Breast epithelium (tissue), 4 donors: ENCODE results near the gene ACSL3. TPM values are rescaled to one million over a fixed set of nuclear protein-coding genes. Genes with fewer than 3 reads are reported as not detected.
"Not testable (repeated sequence)": the region's sequence is repeated elsewhere in the genome, so short reads cannot be mapped to it uniquely, and the experiment has no call there.

Experiments
- DNase-seq, 2 donors: peaks; one replicate each; pipeline ENCODE4 v3.0.0-alpha.2; 2019; ENCODE audit warnings: low spot score in 2 of 2
- H3K27ac ChIP-seq, 2 donors: fragments of 200-600 bp; sonication (generic) in 1 of 2; one replicate each; pipeline ENCODE4 v1.5.1; 2016 to 2019; ENCODE audit warnings: mild to moderate bottlenecking in 1 of 2
- H3K27me3 ChIP-seq, 2 donors: fragments of 200-600 bp; sonication (generic) in 1 of 2; one replicate each; pipeline versions ENCODE4 v1.5.1 to v1.6.0; 2017 to 2019; ENCODE audit warnings: control low read depth in 1 of 2, mild to moderate bottlenecking in 1 of 2
- H3K36me3 ChIP-seq: fragments of 200-600 bp; one replicate; pipeline ENCODE4 v1.5.1; 2019
- H3K4me1 ChIP-seq, 2 donors: fragments of 200-600 bp; sonication (generic); one replicate each; pipeline ENCODE4 v1.5.1; 2016 to 2019; ENCODE audit warnings: control low read depth in 1 of 2
- H3K4me3 ChIP-seq, 3 donors: fragments of 200-600 bp; sonication (generic); 1 replicate in 2 of 3; 2 replicates in 1 of 3; pipeline ENCODE4 v1.5.1; 2016 to 2019; ENCODE audit warnings: mild to moderate bottlenecking in 3 of 3, moderate library complexity in 2 of 3
- H3K9me3 ChIP-seq, 2 donors: fragments of 200-600 bp; sonication (generic) in 1 of 2; one replicate each; pipeline ENCODE4 v1.5.1; 2016 to 2019; ENCODE audit warnings: control low read depth in 1 of 2
- POLR2A ChIP-seq: fragments of 450-650 bp; IDR thresholded peaks from one replicate; pipeline ENCODE4 v1.6.1; 2016; ENCODE audit warnings: antibody characterized with exemption, mild to moderate bottlenecking, moderate library complexity
- POLR2AphosphoS5 ChIP-seq, 3 donors: sonication (generic); formaldehyde crosslinking; IDR thresholded peaks; one replicate each; pipeline ENCODE4 v1.6.1; 2017; ENCODE audit warnings: antibody characterized with exemption in 3 of 3
- intact Hi-C: fragments of 100-400 bp; cut with DNase I; formaldehyde crosslinking; loops from one replicate; pipeline ENCODE4 v1.15.1; 2023; ENCODE audit warnings: low total_unique reads
- total RNA-seq, 3 donors: library from RNA; depleted of rRNA; stranded (reverse); fragments of >200 nt; gene quantifications; one replicate each; pipeline ENCODE4 v1.1.0, GENCODE V29; 2016
- TF ChIP-seq, protein P1 (sequence below), 3 donors: fragments of 450-650 bp; IDR thresholded peaks; one replicate each; pipeline ENCODE4 v1.5.1; 2016 to 2017; ENCODE audit warnings: antibody characterized with exemption in 3 of 3, mild to moderate bottlenecking in 3 of 3, moderate library complexity in 3 of 3

The ACSL3 gene
- total RNA-seq, 3 donors from 2014 or later: 50.9 to 115 (median 74.4) TPM

DNA sequence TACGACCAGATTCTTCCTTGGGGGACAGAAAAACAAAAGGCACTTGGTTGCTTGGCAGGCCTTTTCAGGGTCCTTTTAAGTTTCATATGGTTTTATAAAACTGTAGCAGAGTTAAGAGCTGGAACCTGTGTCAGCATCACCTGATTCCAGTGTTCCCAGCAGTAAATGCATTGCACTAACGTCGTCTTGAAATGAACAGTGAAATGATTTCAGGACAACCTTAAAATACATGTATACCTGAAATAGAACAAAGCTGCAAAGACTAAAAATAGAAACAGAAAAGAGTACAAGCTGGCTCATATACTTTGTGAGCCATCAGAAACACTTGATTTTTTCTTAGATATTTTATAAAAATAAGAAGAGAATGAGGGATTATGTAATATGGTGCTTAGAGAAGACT is 51.9 kb downstream of the ACSL3 start:
- TF ChIP-seq, protein P1, sequence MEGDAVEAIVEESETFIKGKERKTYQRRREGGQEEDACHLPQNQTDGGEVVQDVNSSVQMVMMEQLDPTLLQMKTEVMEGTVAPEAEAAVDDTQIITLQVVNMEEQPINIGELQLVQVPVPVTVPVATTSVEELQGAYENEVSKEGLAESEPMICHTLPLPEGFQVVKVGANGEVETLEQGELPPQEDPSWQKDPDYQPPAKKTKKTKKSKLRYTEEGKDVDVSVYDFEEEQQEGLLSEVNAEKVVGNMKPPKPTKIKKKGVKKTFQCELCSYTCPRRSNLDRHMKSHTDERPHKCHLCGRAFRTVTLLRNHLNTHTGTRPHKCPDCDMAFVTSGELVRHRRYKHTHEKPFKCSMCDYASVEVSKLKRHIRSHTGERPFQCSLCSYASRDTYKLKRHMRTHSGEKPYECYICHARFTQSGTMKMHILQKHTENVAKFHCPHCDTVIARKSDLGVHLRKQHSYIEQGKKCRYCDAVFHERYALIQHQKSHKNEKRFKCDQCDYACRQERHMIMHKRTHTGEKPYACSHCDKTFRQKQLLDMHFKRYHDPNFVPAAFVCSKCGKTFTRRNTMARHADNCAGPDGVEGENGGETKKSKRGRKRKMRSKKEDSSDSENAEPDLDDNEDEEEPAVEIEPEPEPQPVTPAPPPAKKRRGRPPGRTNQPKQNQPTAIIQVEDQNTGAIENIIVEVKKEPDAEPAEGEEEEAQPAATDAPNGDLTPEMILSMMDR (IDR thresholded peaks at IDR 0.05): no peak
- TF ChIP-seq POLR2A (no peak), POLR2AphosphoS5 (IDR thresholded peaks at IDR 0.05) (no peak)
- Histone ChIP-seq H3K36me3 (no peaks in the 10 kb centered on the region), H3K27ac (no peak overlapping the region), H3K27me3 (no peaks in the 10 kb centered on the region), H3K4me3 (no peak overlapping the region), H3K9me3 (no peaks in the 10 kb centered on the region), H3K4me1 (no peaks in the 10 kb centered on the region)
- intact Hi-C loops: no loop called here
- no peak for DNase-seq

DNA sequence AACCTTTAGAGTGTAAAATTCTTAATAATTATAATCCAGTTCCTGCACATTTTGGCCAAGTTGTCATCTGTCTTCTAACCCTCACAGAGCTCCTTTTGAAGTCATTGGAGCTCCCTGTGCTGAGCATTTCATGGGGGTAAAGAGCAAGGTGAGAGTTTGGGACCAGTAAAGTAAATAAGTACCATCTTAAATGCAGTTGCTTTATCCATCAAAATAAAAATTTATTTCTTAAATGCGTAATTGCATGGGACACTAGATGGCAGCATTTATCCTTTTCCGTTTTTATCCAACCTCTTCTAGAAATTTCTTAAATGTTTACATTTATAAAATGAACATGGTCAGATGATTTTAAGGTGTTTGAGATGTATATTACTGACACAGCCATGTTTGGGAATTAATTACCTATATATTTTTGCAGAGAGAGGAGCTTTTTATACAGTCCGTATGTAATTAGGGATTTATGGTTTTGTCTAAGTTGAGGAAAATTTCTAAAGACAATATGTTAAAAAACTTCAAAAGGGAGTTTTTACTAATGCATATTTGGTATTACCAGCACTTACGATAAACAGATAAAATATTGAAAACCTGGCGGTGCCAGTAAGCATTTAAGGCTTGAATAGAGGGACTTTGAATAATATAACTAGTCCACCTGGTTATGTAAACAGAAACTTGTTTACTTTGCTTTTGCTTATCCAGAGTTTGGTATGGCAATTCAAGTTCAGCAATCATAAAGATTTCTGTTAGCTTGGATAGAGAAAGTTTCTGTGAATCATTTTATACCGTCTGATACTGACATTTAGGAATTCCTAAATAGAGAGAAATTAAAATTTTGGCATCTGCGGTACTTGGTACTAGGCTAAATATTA is 54.5 kb downstream of the ACSL3 start:
- H3K27me3 ChIP-seq: no peaks in the 10 kb centered on the region
- no peaks in the 10 kb centered on the region for H3K4me1 ChIP-seq
- no peak for DNase-seq
- H3K9me3 ChIP-seq: no peaks in the 10 kb centered on the region
- no peak overlapping the region for H3K27ac ChIP-seq
- no peaks in the 10 kb centered on the region for H3K36me3 ChIP-seq
- H3K4me3 ChIP-seq: no peak overlapping the region
- no peak for TF ChIP-seq POLR2AphosphoS5 (IDR thresholded peaks at IDR 0.05)
- TF ChIP-seq, protein P1 (IDR thresholded peaks at IDR 0.05): peak in 2 of 3 donors; percentile 33 to 40
- intact Hi-C loops: no loop called here

DNA sequence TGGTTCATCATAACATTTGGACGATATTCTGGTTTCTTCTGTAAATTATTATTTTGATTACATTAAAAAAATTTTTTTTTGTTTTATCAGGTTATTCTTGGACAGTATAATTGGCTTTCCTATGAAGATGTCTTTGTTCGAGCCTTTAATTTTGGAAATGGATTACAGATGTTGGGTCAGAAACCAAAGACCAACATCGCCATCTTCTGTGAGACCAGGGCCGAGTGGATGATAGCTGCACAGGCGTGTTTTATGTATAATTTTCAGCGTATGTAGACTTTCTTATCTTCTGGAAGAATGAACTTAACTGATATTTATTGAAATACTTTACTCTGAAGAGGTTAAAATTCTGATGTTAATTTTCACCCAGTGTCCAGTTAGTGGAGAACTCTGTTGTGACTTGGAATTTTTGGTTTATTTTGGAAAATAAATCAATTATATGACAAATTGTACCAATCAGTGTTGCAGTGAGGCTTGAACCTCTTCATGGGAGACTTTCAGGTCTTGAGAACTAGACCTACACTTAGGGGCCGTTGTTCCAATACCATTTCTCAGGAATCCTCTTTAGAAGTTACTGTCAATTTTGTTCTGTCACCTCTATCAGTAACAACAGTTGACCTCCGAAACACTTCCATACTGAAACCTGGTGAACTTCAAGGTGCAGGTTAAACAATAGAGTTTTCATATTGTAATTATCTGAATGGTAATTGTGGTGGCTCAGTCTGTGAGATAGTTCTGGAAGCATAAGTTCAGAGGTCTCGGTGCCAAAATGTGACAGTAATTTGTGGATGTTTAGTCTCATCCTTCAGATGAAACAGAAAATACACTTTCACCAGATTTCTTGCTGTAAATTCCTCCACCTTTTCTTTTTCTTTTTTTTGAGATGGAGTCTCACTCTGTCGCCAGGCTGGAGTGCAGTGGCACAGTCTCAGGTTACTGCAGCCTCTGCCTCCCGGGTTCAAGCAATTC is 55.7 kb downstream of the ACSL3 start:
- H3K27me3 ChIP-seq: no peaks in the 10 kb centered on the region
- TF ChIP-seq, protein P1 (IDR thresholded peaks at IDR 0.05): no peak
- TF ChIP-seq POLR2AphosphoS5 (IDR thresholded peaks at IDR 0.05) (no peak), POLR2A (no peak)
- intact Hi-C loops: no loop called here
- H3K9me3 ChIP-seq: no peaks in the 10 kb centered on the region
- no peak for DNase-seq
- H3K4me1 ChIP-seq: no peaks in the 10 kb centered on the region
- no peak overlapping the region for H3K4me3 ChIP-seq
- H3K27ac ChIP-seq: no peak overlapping the region
- no peaks in the 10 kb centered on the region for H3K36me3 ChIP-seq

DNA sequence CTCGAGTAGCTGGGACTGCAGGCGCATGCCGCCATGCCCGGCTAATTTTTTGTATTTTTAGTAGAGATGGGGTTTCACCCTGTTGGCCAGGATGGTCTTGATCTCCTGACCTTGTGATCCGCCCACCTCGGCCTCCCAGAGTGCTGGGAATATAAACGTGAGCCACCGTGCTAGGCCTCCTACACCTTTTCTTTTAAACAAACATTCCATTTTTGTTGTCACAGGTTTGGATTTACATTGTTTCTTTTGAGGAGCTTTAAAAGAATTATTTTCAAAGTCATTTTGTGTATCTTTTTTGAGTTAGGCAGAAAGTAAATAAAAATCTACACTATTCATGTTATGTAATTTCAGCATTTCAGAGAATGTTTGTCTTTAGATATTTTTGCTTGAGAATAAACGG is 56.4 kb downstream of the ACSL3 start:
- H3K9me3 ChIP-seq, DNase-seq, H3K27me3 ChIP-seq, H3K4me1 ChIP-seq, H3K27ac ChIP-seq, intact Hi-C loops, H3K4me3 ChIP-seq, H3K36me3 ChIP-seq: not testable (repeated sequence)

DNA sequence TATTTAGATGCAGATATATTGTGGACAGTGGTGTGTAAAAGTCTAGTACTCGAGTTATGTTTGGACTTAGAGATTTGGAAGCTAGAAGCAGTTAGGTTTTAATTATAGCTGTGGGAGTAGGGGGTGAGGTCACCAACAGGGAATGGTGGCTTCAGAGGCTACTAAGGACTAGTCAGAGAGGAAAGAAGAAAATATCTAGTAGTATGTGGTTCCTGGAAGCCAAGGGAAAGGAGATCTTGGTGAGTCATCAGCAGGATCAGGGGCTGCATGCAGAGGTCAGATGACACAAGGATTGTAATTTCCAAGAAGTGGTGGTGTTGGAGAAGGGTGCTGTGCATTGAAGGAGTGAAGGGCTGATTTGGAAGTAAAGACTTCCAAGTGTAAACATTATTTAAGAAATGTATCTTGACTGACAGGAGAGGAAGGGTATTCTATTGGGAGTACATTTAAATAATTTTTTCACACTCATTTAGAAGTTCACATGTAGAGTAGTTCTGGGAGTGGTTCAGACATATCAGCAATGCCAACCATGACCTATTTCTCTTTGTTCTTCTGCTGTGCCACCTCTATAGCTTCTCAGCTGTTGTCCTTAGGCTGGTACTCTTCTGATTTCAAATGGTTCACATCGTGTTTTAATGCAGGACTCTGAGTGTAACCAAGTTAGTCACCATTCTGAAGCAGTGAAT is 59.1 kb downstream of the ACSL3 start:
- Histone ChIP-seq H3K9me3 (no peaks in the 10 kb centered on the region), H3K36me3 (no peaks in the 10 kb centered on the region), H3K27ac (peak overlapping the region in 1 of 2 donors; percentile 66), H3K4me3 (no peak overlapping the region), H3K4me1 (no peaks in the 10 kb centered on the region), H3K27me3 (no peaks in the 10 kb centered on the region)
- intact Hi-C loops: no loop called here
- no peak for DNase-seq
- TF ChIP-seq, protein P1 (IDR thresholded peaks at IDR 0.05): no peak
- TF ChIP-seq POLR2A (no peak), POLR2AphosphoS5 (IDR thresholded peaks at IDR 0.05) (no peak)
